ENCODE data around the gene WDR55. TPM values are rescaled to one million over a fixed set of nuclear protein-coding genes. Genes with fewer than 3 reads are reported as not detected.
"Not testable (repeated sequence)": the region's sequence is repeated elsewhere in the genome, so short reads cannot be mapped to it uniquely, and the experiment has no call there.

WDR55 gene
- total RNA-seq (2014; rRNA removed; shearing (Covaris generic)) (18.7 and 23.9 TPM in 2 replicates), total RNA-seq (2022) (31.5 and 34.2 TPM in 2 replicates), Bru-seq, nascent RNA (percentile 77 among the genes with signal in this experiment), BruChase-seq, experiment 1, labeled RNA remaining after a 6-hour chase (percentile 79 among the genes with signal in this experiment), BruChase-seq, experiment 2, labeled RNA remaining after a 2-hour chase (percentile 84 among the genes with signal in this experiment)
- long read RNA-seq, full-length matches to known transcripts = 39 of 98 reads
- long read RNA-seq, partial matches to known transcripts = 9 of 98 reads
- long read RNA-seq, other reads (novel, unspliced or antisense) = 50 of 98 reads

- H3K36me3 ChIP-seq (ENCODE audit: insufficient read depth, low read length) = peaks cover 78% of the 10 kb centered on the region
- peak; percentile 90 for DNase-seq (ENCODE audit: low spot score)
- peak within 1 kb of the TSS; percentile 95 for H3K4me3 ChIP-seq (ENCODE audit: low read depth, low read length, poor library complexity, severe bottlenecking)
- peaks cover 25% of the 10 kb centered on the region for H3K79me2 ChIP-seq (ENCODE audit: insufficient read depth, low read depth, low read length)
- POLR2A ChIA-PET = interaction anchor here (1.4 kb wide), 1 partner anchor 18 kb away, joined by 3 read pairs; no protein-coding TSS in a partner anchor
- peak within 1 kb of the TSS; percentile 98 for H2AFZ ChIP-seq (ENCODE audit: low read length)
- H4K20me1 ChIP-seq (ENCODE audit: insufficient read depth, low read length) = no peaks in the 10 kb centered on the region
- H3K4me1 ChIP-seq (ENCODE audit: insufficient read depth, low read length, poor library complexity, severe bottlenecking) = peaks cover 17% of the 10 kb centered on the region
- intact Hi-C loops (cut with micrococcal nuclease; ENCODE audit: unreplicated experiment) = loop anchor here (1.0 kb wide), 1 partner anchor 27 kb away; the partner anchor contains the start of genes HARS1 and HARS2
- H3K4me2 ChIP-seq (ENCODE audit: low read length) = peak within 1 kb of the TSS; percentile 88
- BruUV-seq (replicated peaks) = TSS peak; percentile 90
- TF ChIP-seq CTCF (conservative IDR thresholded peaks at IDR 0.05; ENCODE audit: low read length) (no peak), EZH2phosphoT487 (IDR thresholded peaks at IDR 0.05; ENCODE audit: borderline replicate concordance, low read depth, low read length) (no peak)
- peak within 1 kb of the TSS; percentile 39 for H3K27ac ChIP-seq (ENCODE audit: low read depth, low read length, poor library complexity, severe bottlenecking)
- CTCF ChIA-PET (ENCODE audit: unreplicated experiment) = no interaction called here
- no peaks in the 10 kb centered on the region for H3K9me3 ChIP-seq (ENCODE audit: low read length)
- H3K9me2 ChIP-seq (ENCODE audit: insufficient read depth, low read length) = no peaks in the 10 kb centered on the region
Measured at GRCh38 chr5:140664359-140665119, at the start of gene WDR55. TSS of gene WDR55 (plus strand) at chr5:140664904. CDS start at chr5:140664913, 9 bp downstream.

GRCh38 chr5:140622301-140622700, 42.4 kb upstream of the WDR55 start:
- Histone ChIP-seq H3K4me1 (ENCODE audit: insufficient read depth, low read length, poor library complexity, severe bottlenecking) (no peaks in the 10 kb centered on the region), H3K79me2 (ENCODE audit: insufficient read depth, low read depth, low read length) (no peaks in the 10 kb centered on the region), H3K4me3 (ENCODE audit: low read depth, low read length, poor library complexity, severe bottlenecking) (no peak overlapping the region), H4K20me1 (ENCODE audit: insufficient read depth, low read length) (no peaks in the 10 kb centered on the region), H3K27ac (ENCODE audit: low read depth, low read length, poor library complexity, severe bottlenecking) (no peak overlapping the region), H2AFZ (ENCODE audit: low read length) (no peak overlapping the region), H3K9me3 (ENCODE audit: low read length) (0 out of 2 replicates have a peak, but pooled peaks cover 4% of the 10 kb centered on the region), H3K36me3 (ENCODE audit: insufficient read depth, low read length) (no peaks in the 10 kb centered on the region), H3K9me2 (ENCODE audit: insufficient read depth, low read length) (no peaks in the 10 kb centered on the region), H3K4me2 (ENCODE audit: low read length) (no peak overlapping the region)
- BruUV-seq (replicated peaks) = no TSS peak
- ChIA-PET POLR2A (no interaction called here), CTCF (ENCODE audit: unreplicated experiment) (no interaction called here)
- DNase-seq (ENCODE audit: low spot score) = no peak
- intact Hi-C loops (cut with micrococcal nuclease; ENCODE audit: unreplicated experiment) = loop anchor here (10.0 kb wide), 1 partner anchor 408 kb away; no protein-coding TSS in a partner anchor
- TF ChIP-seq EZH2phosphoT487 (IDR thresholded peaks at IDR 0.05; ENCODE audit: borderline replicate concordance, low read depth, low read length) = no peak
- TF ChIP-seq CTCF (conservative IDR thresholded peaks at IDR 0.05; ENCODE audit: low read length) = no peak

- intact Hi-C loops (cut with micrococcal nuclease; ENCODE audit: unreplicated experiment) = loop anchor here (10.0 kb wide), 1 partner anchor 408 kb away; no protein-coding TSS in a partner anchor
- POLR2A ChIA-PET; H3K9me2 ChIP-seq (ENCODE audit: insufficient read depth, low read length); H3K27ac ChIP-seq (ENCODE audit: low read depth, low read length, poor library complexity, severe bottlenecking); H3K4me1 ChIP-seq (ENCODE audit: insufficient read depth, low read length, poor library complexity, severe bottlenecking); H3K4me2 ChIP-seq (ENCODE audit: low read length); H3K79me2 ChIP-seq (ENCODE audit: insufficient read depth, low read depth, low read length); DNase-seq (ENCODE audit: low spot score); H3K4me3 ChIP-seq (ENCODE audit: low read depth, low read length, poor library complexity, severe bottlenecking); H2AFZ ChIP-seq (ENCODE audit: low read length); H3K36me3 ChIP-seq (ENCODE audit: insufficient read depth, low read length); CTCF ChIA-PET (ENCODE audit: unreplicated experiment); H4K20me1 ChIP-seq (ENCODE audit: insufficient read depth, low read length); BruUV-seq (replicated peaks): not testable (repeated sequence)
- peaks cover 12% of the 10 kb centered on the region; the same call in 1 of the 2 replicates for H3K9me3 ChIP-seq (ENCODE audit: low read length)
Measured at GRCh38 chr5:140623061-140623460, 41.6 kb upstream of the WDR55 start.

GRCh38 chr5:140624886-140625285, 39.8 kb upstream of the WDR55 start:
- intact Hi-C loops (cut with micrococcal nuclease; ENCODE audit: unreplicated experiment) = loop anchor here (10.0 kb wide), 1 partner anchor 410 kb away; no protein-coding TSS in a partner anchor
- not testable (repeated sequence) for H3K4me2 ChIP-seq (ENCODE audit: low read length); BruUV-seq (replicated peaks)

More at GRCh38 chr5:140624886-140625285, 39.8 kb upstream of the WDR55 start:
- POLR2A ChIA-PET = interaction anchor here (0.7 kb wide), 1 partner anchor 303 kb away, joined by 3 read pairs; no protein-coding TSS in a partner anchor
- CTCF ChIA-PET (ENCODE audit: unreplicated experiment); H3K36me3 ChIP-seq (ENCODE audit: insufficient read depth, low read length); H3K9me2 ChIP-seq (ENCODE audit: insufficient read depth, low read length); H3K79me2 ChIP-seq (ENCODE audit: insufficient read depth, low read depth, low read length); H3K4me3 ChIP-seq (ENCODE audit: low read depth, low read length, poor library complexity, severe bottlenecking); H2AFZ ChIP-seq (ENCODE audit: low read length); H4K20me1 ChIP-seq (ENCODE audit: insufficient read depth, low read length); H3K27ac ChIP-seq (ENCODE audit: low read depth, low read length, poor library complexity, severe bottlenecking); H3K4me1 ChIP-seq (ENCODE audit: insufficient read depth, low read length, poor library complexity, severe bottlenecking); DNase-seq (ENCODE audit: low spot score): not testable (repeated sequence)
- peaks cover 20% of the 10 kb centered on the region; the same call in 1 of the 2 replicates for H3K9me3 ChIP-seq (ENCODE audit: low read length)
